NCI-H345 treated with DMSO at 0.1 percent for 48 hours (cell line): Measurements from ENCODE around the gene FSCN2.
A peak's percentile ranks its signal among the peaks of the same experiment; 100 is the strongest.

Experiments used
- DNase-seq: peaks from one replicate; lab custom pipeline; 2025; ENCODE audit not compliant: unreplicated experiment; lab: John Stamatoyannopoulos, UW

FSCN2 gene

GRCh38 chr17:81489998-81490992, 37.9 kb upstream of the FSCN2 start:
- no peak for DNase-seq

DNA sequence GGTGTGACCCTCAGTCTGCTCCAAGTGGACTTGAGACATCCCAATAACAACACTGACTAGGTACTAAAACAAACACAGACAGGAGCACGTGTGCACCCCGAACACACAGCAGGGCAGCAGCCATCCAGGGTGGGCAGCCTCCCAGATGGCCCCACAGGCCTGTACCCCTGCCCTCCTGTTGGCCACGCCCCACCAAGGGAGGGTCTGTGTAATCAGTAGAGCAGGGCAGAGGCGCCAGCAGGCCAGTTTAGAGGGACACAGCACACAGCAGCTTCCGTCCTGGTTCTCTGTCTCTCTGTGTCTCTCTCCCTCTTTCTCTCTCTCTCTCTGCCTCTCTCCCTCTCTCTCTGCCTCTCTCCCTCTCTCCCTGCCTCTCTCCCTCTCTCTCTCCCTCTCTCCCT, 37.0 kb upstream of the FSCN2 start:
- no peak for DNase-seq

DNA sequence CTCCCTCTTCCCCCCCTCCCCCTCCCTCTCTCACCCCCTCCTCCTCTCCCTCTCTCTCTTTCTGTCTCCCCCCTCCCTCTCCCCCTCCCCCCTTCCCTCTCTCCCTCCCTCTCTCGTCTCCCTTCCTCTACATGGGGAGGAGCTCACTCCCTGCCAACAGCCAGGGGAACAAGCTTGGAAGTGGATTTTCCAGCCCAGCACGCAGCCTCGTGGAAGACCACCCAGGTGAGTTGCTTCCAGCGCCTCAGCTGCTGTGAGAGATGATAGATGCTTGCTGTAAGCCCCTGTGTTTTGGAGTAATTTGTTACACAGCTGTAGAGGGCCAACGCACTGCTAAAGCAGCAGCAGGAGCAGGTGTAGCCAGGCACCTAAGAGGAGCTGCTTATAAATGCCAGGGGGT, 36.4 kb upstream of the FSCN2 start:
- no peak for DNase-seq

GRCh38 chr17:81492202-81492601, 36.0 kb upstream of the FSCN2 start:
- DNase-seq, result no peak

DNA sequence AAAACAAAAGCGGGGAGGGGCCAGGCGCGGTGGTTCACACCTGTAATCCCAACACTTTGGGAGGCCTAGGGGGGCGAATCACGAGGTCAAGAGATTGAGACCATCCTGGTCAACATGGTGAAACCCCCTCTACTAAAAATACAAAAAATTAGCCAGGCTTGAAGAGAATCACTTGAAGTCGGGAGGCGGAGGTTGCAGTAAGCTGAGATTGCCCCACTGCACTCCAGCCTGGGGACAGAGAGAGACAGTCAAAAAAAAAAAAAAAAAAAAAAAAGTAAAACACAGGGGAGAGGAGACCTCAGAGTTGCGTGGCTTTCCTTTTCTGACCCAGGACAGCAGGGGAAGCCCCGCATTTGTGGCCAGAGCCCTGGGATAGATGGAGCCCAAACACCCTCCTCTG, 35.5 kb upstream of the FSCN2 start:
- no peak for DNase-seq

GRCh38 chr17:81493198-81494038, 34.8 kb upstream of the FSCN2 start:
- DNase-seq, result no peak

DNA sequence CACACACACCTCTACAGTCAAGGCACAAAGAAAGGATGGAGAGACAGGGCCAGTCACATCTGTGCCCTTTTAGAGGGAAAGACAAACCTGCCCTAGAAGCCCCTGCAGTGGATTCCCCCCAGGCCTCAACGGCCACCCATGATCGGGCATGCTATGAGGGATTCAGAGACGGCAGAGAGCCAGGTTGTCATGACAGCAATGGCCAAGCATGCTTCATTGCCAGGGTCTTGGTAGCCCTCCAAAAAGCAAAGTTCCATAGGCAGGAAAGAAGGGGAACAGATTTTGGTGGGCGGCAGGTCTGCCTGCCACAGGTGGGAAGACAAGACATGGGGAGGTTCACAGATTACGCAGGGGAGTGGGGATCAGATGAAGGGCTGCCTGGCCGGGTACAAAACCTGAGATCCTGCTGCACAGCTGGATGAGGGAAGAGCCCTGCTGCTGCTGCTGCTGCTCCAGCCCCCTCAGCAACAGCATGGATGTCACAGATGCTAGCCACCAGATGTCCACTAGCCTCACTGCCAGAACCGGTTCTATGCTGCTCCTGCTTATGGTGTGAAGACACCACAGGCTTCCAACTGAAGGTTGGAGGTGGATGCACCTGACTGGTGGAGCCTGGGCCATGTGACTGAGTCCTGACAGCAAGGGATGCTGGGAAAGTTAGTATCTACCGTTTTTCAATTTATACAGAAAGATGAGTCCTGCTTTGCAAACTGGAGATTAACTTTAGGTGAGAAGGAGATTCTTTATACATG, 33.4 kb upstream of the FSCN2 start:
- no peak for DNase-seq

GRCh38 chr17:81498953-81499600, 29.1 kb upstream of the FSCN2 start:
- no peak for DNase-seq

- DNase-seq, result no peak
Measured at GRCh38 chr17:81499601-81499970, 28.6 kb upstream of the FSCN2 start.

DNA sequence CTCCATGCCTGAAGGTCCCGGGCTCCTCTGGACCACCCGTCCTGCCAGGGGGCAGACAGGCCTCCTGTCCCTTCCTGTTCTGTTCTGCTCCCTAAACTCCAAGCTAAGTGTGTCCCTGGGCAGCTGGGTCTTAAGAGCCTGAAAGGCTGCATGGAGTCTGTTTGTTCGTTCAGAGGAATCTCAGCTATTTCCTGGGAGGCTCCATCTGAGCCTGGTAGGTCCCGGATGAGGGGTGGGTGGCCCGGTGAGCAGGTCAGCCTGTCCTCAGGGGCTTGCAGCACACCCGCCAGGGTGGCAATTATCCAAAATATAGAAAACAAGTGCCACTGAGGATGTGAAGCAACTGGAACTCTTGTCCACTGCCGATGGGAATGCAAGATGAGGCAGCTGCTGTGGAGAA, 28.1 kb upstream of the FSCN2 start:
- DNase-seq, result no peak

DNA sequence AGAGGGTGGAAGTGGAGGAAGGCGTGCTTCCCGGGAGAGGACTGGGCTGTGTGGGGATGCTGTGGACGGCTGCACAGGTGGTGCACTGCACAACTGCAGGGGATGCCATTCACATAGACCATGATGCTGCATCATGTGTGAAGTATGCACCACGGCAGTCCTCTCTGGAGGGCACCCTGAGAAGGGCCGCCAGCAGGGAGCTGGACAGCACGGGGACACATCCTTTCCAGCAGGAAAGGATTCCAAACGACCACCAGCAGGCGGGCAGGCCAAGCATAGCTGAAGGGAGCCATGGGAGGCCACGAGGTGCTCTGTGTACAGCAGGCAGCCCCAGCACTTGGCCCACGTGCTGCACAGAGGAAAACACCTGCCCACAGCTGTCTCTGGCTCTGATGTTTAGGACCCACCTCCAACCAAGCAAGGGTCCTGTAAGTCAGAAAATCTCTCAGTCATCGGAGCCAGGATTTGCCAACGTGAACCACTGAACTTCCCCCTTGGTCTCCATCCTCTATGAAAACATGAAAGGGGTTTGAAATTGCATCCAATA, 25.6 kb upstream of the FSCN2 start:
- DNase-seq, result no peak

DNA sequence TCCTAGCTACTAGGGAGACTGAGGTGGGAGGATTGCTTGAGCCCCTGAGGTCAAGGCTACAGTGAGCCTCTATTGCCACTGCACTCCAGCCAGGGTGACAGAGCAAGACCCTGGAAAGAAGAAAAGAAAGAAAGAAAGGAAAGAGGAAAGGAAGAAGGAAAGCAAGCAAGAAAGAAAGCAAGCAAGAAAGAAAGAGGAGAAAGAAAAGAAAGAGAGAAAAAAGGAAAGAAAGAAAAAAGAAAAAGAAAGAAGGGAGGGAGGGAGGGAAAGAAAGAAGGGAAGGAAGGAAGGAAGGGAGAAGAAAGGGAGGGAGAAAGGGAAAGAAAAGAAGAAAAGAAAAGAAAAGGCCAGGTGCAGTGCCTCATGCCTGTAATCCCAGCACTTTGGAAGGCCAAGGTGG, 24.6 kb upstream of the FSCN2 start:
- no peak for DNase-seq

DNA sequence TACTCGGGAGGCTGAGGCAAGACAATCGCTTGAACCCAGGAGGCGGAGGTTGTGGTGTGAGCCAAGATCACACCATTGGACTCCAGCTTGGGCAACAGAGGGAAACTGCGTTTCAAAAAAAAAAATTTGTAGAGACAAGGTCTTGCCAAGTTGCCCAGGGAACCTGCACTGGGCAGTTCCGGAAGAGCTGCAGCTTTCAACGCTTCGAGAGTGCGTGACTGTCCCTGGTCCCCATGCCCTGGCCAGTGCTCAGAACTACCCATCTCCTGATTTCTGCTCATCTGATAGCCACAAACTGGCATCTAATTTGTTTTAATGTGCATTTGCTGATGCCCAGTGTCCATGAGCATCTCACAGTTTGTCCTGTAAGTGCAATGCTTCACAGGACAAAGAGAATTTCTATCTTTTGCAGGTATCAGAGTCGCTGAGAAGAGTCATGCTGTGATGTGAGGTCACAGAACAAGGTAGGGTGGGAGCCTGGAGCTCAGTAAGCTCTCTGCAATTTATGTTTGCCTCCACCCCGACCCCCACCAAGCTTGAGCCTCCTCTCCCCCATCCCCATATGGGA, 19.5 kb upstream of the FSCN2 start:
- DNase-seq, result peak; percentile 47

GRCh38 chr17:81509207-81509971, 18.8 kb upstream of the FSCN2 start:
- DNase-seq, result no peak

DNA sequence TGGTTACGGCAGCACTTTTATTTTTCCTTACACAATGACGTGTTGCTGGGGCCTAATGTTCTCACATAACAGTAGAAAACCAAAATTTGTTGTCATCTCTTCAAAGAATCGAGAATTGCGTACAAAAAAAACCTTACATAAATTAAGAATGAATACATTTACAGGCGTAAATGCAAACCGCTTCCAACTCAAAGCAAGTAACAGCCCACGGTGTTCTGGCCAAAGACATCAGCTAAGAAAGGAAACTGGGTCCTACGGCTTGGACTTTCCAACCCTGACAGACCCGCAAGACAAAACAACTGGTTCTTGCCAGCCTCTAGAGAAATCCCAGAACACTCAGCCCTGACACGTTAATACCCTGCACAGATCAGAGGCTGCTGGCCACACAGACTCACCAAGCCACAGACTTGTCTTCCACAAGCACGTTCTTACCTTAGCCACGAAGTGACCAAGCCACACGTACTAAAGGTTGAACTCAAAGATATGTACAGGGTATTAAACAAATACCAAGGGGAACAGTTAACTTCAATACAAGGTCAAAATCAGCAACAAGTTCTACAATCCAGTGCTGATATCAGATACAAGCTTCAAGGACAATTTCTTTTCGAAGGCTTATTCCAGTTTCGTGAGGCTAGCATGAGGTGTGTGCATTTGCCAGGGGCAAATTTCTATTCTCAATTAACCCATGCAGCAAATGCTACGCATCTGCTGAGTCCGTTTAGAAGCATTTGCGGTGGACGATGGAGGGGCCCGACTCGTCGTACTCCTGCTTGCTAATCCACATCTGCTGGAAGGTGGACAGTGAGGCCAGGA, 18.0 kb upstream of the FSCN2 start:
- no peak for DNase-seq

- DNase-seq, result no peak
Measured at GRCh38 chr17:81510785-81511553, 17.2 kb upstream of the FSCN2 start.

DNA sequence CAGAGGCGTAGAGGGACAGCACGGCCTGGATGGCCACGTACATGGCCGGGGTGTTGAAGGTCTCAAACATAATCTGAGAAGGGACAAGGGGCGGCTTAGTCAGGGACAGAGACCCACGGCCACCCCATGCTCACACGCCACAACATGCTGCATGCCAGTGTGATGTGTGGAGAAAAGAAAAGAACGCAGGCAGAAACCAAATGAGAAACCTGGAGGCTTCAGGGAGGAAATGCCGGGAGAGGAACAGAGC, 16.7 kb upstream of the FSCN2 start:
- DNase-seq, result no peak
